H1 (cell line): ENCODE measurements around the gene SNX7. TPM values are rescaled to one million over a fixed set of nuclear protein-coding genes. Genes with fewer than 3 reads are reported as not detected.

Experiments
- BACH1 ChIP-seq: IDR thresholded peaks from 2 replicates; pipeline ENCODE4 v1.6.1; 2012; ENCODE audit warnings: low read length, improper control_type of control experiment
- SP2 ChIP-seq: IDR thresholded peaks from 2 replicates; pipeline ENCODE4 v1.6.1; 2012; ENCODE audit warnings: mild to moderate bottlenecking, low read length, inconsistent platforms
- polyA plus RNA-seq, 7 experiments: library from polyadenylated mRNA; depleted of rRNA in 3 of 7; stranded (reverse) in 5 of 7; unstranded in 2 of 7; fragments of >200 nt in 5 of 7; fragments of 200-250 nt in 2 of 7; gene quantifications; 1 replicate in 5 of 7; 2 replicates in 1 of 7; 4 replicates in 1 of 7; pipeline versions ENCODE4 v1.2.1 to v1.2.3, GENCODE V29; 2011 to 2013; ENCODE audit warnings: missing spikeins in 2 of 7, mixed read lengths in 2 of 7
- total RNA-seq: library from RNA; stranded (reverse); fragmentation: NEBNext Ultra II Directional; extraction: Animal tissue kit (Norgen Biotek cat#: 25700); gene quantifications from 2 replicates; pipeline ENCODE4 v1.2.1, GENCODE V29; 2021

Gene SNX7
- total and polyA plus RNA-seq, 2 of the 8 experiments (the other 6 are each of a cell fraction or from before 2014, with no cell fraction given): 9.2 to 23.8 TPM

DNA sequence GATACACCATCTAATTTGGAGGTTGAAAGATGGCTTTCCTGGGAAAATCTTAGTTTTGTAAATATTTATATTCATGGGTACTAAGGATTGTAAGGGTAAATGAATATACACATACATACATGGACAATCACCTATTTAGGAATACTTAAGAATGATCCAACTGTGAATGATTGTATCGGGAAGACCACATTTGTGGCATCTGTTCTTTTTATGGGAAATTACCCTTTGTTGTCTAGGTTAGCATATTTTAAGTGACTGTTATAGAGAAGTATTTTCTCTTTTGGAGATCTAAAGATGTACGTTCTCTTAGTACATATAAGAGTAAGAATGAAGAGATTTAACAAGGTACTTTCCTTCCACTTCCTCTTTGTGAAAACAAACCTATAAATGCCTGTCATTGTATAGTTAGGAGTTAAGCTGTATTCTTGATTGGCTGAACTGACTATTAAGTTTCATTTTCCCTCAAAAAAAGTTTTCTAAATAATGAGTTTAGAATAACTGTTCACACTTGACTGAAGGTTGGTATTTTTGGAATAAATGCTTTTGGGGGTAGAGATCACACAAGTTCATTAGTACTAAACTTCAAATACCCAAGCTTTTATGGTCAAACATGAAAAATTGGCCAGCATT is 26.7 kb downstream of the SNX7 start (continued):
- TF ChIP-seq SP2: no peak
- TF ChIP-seq BACH1: no peak
